HUES64 (cell line): Measurements from ENCODE around the gene FAM204A.

ENCODE experiments used
- H3K27ac ChIP-seq: 2 replicates; pipeline ENCODE4 v1.7.0; 2013; ENCODE audit warnings: low read depth, low read length, inconsistent platforms
- H3K27me3 ChIP-seq: 2 replicates; pipeline ENCODE4 v1.6.1; 2013; ENCODE audit warnings: mild to moderate bottlenecking, low read length; ENCODE audit not compliant: insufficient read depth
- H3K36me3 ChIP-seq: 2 replicates; pipeline ENCODE4 v1.6.1; 2013; ENCODE audit warnings: mild to moderate bottlenecking, low read length; ENCODE audit not compliant: insufficient read depth
- H3K4me1 ChIP-seq: 2 replicates; pipeline ENCODE4 v1.6.1; 2013; ENCODE audit warnings: mild to moderate bottlenecking, low read length, moderate library complexity; ENCODE audit not compliant: insufficient read depth
- H3K4me3 ChIP-seq: 2 replicates; pipeline ENCODE4 v1.5.1; 2013; ENCODE audit warnings: mild to moderate bottlenecking, low read length, moderate library complexity
- H3K9ac ChIP-seq: 2 replicates; pipeline ENCODE4 v1.6.1; 2013; ENCODE audit warnings: mild to moderate bottlenecking, low read depth, low read length
- H3K9me3 ChIP-seq: 2 replicates; pipeline ENCODE4 v1.6.1; 2013; ENCODE audit warnings: low read depth, low read length; ENCODE audit not compliant: insufficient read depth
- WGBS: fragments of 150-250, 120-280 bp; methylation state at CpG from one replicate; pipeline ENCODE4 v1.1.7; 2013; ENCODE audit warnings: missing lambda C conversion rate; 5-methylcytosine and 5-hydroxymethylcytosine counted together

Gene FAM204A

GRCh38 chr10:118262538-118262937, 79.6 kb downstream of the FAM204A start:
- WGBS: 89% methylated on average over 3 of the region's 3 CpGs
- H3K4me3 ChIP-seq: no peak overlapping the region
- H3K9me3 ChIP-seq: no peaks in the 10 kb centered on the region
- no peak overlapping the region for H3K27ac ChIP-seq
- H3K4me1 ChIP-seq: peaks cover 43% of the 10 kb centered on the region
- H3K9ac ChIP-seq: no peak overlapping the region
- peaks cover 74% of the 10 kb centered on the region for H3K27me3 ChIP-seq
- no peaks in the 10 kb centered on the region for H3K36me3 ChIP-seq

GRCh38 chr10:118259288-118259906, 82.7 kb downstream of the FAM204A start:
- Histone ChIP-seq H3K9me3 (no peaks in the 10 kb centered on the region), H3K27me3 (peaks cover 53% of the 10 kb centered on the region), H3K36me3 (no peaks in the 10 kb centered on the region), H3K4me1 (peaks cover 28% of the 10 kb centered on the region), H3K9ac (no peak overlapping the region), H3K4me3 (no peak overlapping the region), H3K27ac (no peak overlapping the region; the same call in 1 of the 2 replicates)
- 21% methylated on average over 4 of the region's 4 CpGs for WGBS

GRCh38 chr10:118258285-118258684, 83.8 kb downstream of the FAM204A start:
- 7% methylated on average over 2 of the region's 3 CpGs for WGBS
- Histone ChIP-seq H3K4me1 (peaks cover 28% of the 10 kb centered on the region), H3K27ac (no peak overlapping the region), H3K4me3 (no peak overlapping the region), H3K9ac (no peak overlapping the region), H3K27me3 (peaks cover 47% of the 10 kb centered on the region), H3K36me3 (no peaks in the 10 kb centered on the region), H3K9me3 (no peaks in the 10 kb centered on the region)

- peaks cover 28% of the 10 kb centered on the region for H3K4me1 ChIP-seq
- H3K36me3 ChIP-seq: no peaks in the 10 kb centered on the region
- H3K27me3 ChIP-seq: peaks cover 36% of the 10 kb centered on the region
- 74% methylated on average over 7 of the region's 7 CpGs for WGBS
- H3K27ac ChIP-seq: no peak overlapping the region
- H3K4me3 ChIP-seq: no peak overlapping the region
- H3K9ac ChIP-seq: no peak overlapping the region
- H3K9me3 ChIP-seq: no peaks in the 10 kb centered on the region
Measured at GRCh38 chr10:118256825-118257570, 85.1 kb downstream of the FAM204A start.

- no peaks in the 10 kb centered on the region for H3K9me3 ChIP-seq
- no peak overlapping the region for H3K27ac ChIP-seq
- 90% methylated on average over 5 of the region's 5 CpGs for WGBS
- no peaks in the 10 kb centered on the region for H3K36me3 ChIP-seq
- peaks cover 29% of the 10 kb centered on the region for H3K27me3 ChIP-seq
- H3K9ac ChIP-seq: no peak overlapping the region
- no peak overlapping the region for H3K4me3 ChIP-seq
- H3K4me1 ChIP-seq: peaks cover 28% of the 10 kb centered on the region
Measured at GRCh38 chr10:118256209-118256608, 85.9 kb downstream of the FAM204A start.

- H3K36me3 ChIP-seq: no peaks in the 10 kb centered on the region
- H3K4me3 ChIP-seq: no peak overlapping the region
- H3K9me3 ChIP-seq: no peaks in the 10 kb centered on the region
- H3K9ac ChIP-seq: no peak overlapping the region
- no peak overlapping the region for H3K27ac ChIP-seq
- peaks cover 25% of the 10 kb centered on the region for H3K27me3 ChIP-seq
- H3K4me1 ChIP-seq: peaks cover 28% of the 10 kb centered on the region
- WGBS: 95% methylated on average over 8 of the region's 8 CpGs
Measured at GRCh38 chr10:118255355-118255754, 86.8 kb downstream of the FAM204A start.

GRCh38 chr10:118254654-118255053, 87.5 kb downstream of the FAM204A start:
- Histone ChIP-seq H3K4me3 (no peak overlapping the region), H3K9ac (no peak overlapping the region), H3K27me3 (peaks cover 24% of the 10 kb centered on the region), H3K36me3 (no peaks in the 10 kb centered on the region), H3K9me3 (no peaks in the 10 kb centered on the region), H3K4me1 (peaks cover 28% of the 10 kb centered on the region), H3K27ac (no peak overlapping the region)
- 93% methylated on average over 4 of the region's 4 CpGs for WGBS

GRCh38 chr10:118253397-118253796, 88.7 kb downstream of the FAM204A start:
- Histone ChIP-seq H3K36me3 (no peaks in the 10 kb centered on the region), H3K27me3 (peaks cover 33% of the 10 kb centered on the region), H3K4me1 (peaks cover 20% of the 10 kb centered on the region), H3K9ac (no peak overlapping the region), H3K4me3 (no peak overlapping the region), H3K27ac (no peak overlapping the region), H3K9me3 (no peaks in the 10 kb centered on the region)
- WGBS: 85% methylated on average over 7 of the region's 7 CpGs

GRCh38 chr10:118251791-118252190, 90.3 kb downstream of the FAM204A start:
- Histone ChIP-seq H3K27me3 (peaks cover 47% of the 10 kb centered on the region), H3K4me1 (peaks cover 11% of the 10 kb centered on the region; the same call in 1 of the 2 replicates), H3K27ac (no peak overlapping the region), H3K4me3 (no peak overlapping the region), H3K9ac (no peak overlapping the region), H3K36me3 (no peaks in the 10 kb centered on the region), H3K9me3 (no peaks in the 10 kb centered on the region)
- 92% methylated on average over 7 of the region's 7 CpGs for WGBS

- Histone ChIP-seq H3K4me3 (no peak overlapping the region), H3K9me3 (no peaks in the 10 kb centered on the region), H3K36me3 (no peaks in the 10 kb centered on the region), H3K9ac (no peak overlapping the region), H3K27ac (no peak overlapping the region), H3K27me3 (peaks cover 59% of the 10 kb centered on the region), H3K4me1 (peaks cover 17% of the 10 kb centered on the region; the same call in 1 of the 2 replicates)
Measured at GRCh38 chr10:118249714-118250113, 92.4 kb downstream of the FAM204A start.
